Hippocampal formation (tissue), 2 donors: ENCODE results near the gene TRIM2.
A peak's percentile ranks its signal among the peaks of the same experiment; 100 is the strongest.

Experiments
- DNase-seq, 2 donors: peaks; one replicate each; lab custom pipeline; 2025; lab: John Stamatoyannopoulos, UW

TRIM2 gene

DNA sequence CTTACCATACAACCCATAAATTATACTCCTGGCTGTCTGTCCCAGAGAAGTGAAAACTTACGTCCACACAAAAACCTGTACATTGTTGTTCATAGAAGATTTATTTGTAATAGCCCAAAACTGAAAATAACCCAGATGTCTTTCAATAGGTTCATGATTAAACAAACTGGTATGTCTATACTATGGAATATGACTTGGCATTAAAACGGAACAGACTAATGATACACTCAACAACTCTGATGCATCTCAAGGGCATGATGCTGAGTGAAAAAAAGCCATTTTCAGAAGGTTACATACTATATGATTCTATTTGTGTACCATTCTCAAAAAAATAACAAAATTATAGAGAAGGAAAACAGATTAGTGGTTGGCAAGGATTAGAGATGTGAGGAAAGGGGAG lies 128.7 kb downstream of the TRIM2 start:
- DNase-seq: no peak

DNA sequence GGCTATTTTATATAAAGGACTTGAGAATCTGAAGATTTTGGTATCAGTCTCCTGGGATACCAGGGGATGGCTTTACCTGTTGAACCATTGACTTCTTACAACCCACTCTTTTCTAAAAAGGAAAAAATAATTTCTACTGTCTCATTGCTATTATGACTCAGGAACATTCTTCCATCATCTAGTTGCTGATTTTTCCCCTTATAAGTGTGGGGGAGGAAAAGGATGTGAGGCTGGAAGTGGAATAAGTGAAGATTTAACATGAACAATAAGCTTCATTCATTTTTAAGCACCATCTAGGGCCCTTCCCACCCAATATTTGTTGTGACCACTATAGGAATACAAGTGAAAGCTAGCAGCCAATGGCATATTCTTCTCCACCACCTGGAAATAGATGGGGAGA lies 129.6 kb downstream of the TRIM2 start:
- DNase-seq: no peak

DNA sequence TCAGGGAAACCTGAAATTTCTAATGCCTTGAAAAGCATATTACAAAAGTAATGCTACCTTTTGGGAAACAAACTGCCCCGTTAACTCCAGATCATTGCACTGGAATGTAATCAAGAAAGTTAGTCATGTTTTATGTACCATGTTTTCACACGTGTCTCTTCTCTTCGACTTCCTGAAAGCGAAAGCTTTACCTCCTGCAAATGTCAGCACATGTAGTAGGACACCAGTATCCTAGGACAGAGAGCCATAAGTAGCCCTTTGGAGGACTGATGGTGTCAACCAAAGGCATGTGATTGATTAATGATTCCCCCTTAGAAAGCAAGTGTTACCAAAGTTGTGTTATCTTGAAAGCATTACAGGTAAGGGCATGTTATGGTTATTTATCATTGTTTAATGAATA lies 131.4 kb downstream of the TRIM2 start:
- no peak for DNase-seq

DNA sequence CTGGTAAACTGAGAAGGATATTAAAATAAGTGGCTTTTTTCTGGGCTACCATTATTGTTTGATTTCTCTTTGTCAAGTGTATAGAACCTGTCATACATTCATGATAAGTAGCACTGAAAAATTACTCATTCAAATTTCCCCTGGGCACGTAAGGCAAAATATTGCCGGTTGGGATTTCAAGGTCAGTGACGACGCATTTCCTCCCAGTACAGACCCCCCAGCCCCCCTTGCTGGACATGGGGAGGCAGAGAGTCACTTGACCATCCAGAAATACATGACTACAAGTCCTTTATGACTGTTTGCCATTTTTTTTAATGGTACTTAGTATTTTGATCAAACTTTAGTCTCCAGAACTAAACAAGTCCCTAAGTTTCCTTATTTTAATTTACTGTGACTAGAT lies 133.4 kb downstream of the TRIM2 start:
- DNase-seq: no peak

DNA sequence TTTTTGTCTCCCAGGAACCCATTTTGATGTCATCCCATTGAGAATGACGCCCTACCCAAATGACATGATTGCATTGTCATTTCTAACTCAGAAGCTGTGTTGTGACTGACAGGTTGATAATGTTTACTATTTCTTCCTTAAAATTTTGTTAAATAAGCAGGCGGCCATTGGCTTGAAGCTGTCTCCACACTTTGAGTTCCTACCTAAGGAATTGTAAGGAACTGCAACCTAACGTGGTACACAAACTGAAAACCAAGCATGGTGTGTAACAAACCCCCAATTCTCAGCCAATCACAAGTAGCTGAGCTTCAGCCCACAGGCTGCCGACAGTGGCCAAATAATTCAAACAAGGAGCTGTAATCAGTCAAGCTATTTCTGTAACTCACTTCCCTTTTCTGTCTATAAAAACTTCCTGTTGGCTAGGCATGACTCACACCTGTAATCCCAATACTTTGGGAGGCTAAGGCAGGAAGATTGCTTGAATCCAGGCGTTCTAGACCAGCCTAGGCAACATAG lies 137.4 kb downstream of the TRIM2 start:
- DNase-seq: no peak

DNA sequence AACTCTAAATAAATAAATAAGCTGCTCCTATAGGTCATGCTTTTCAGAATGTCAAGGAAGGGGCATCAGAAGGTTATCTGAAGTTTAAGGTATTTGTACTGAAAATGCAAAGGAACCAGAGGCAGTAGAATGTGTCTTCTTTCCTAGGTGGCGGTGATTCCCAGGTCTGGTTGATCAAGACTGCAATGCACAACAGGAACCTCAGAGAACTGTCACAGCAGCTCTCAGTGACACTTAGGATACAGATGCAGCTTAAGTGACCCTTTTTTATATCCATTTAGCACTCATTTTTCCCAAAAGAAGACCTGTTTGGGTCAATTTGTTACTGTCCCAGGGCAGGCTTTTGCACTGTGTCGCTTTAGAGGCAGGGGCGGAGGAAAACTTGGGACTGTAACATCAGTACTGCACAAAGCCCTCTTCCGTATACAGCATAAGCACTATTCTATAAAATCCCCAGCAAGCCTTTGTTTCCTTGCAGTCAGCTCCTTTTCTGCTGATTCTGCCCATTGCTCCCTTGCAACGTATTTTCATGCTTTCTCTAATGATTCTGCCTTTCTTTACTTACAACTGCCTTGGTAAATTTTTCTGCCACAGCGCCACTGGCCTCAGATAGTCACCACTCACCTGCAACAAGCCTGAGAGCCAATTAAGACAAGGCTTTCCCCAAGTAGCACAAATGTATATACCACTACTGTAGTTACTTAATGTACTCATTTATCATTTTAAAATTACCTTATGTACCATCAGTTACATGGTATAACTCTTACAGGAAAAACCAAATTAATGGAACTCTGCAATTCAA lies 138.7 kb downstream of the TRIM2 start:
- DNase-seq: no peak

DNA sequence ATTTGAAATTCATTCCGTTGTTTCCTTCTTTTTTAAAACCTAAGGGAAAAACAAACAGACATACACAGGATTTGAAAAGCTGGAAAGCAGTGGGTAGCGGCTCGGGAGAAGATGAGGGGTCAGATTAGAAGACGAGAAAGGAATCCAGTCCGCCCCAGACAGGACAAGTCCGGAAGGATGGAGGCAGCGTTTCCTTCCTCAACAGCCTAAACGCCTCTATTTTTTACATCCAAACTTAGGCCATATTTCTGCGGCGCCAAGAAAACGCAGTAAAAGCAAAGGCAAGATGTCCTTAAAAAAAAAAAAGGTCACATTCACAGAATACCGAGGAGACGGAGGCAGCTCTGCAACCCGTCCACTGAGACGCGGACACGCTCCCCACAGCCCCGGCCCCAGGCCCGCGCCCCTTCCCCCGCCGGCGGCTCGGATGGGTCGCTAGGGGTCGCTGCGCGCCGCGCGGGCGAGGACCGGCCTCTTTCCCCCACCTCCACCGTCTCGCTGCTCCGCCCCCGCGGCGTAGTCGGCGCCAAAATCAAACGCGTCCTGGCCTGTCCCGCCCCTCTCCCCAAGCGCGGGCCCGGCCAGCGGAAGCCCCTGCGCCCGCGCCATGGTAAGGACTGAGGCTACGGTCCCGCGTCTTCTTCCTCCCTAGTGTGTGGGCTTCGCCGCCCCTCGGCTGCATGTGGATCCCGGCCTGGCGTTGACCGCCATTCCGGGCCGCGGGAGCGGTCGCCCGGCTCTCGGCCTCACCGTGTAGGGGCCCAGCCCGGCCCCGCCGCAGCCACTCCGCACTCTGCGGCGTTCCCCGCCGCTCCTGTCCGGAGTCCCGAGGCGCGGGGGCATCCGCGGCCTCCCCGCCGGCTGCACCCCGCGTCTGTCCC lies 140.1 kb downstream of the TRIM2 start, which contains the start of gene MND1:
TSS of gene MND1 (plus strand) at position 558 of the 881 bp plus-strand sequence. CDS start at position 608, 50 bp downstream.
- peak; percentile 57 to 71 for DNase-seq

DNA sequence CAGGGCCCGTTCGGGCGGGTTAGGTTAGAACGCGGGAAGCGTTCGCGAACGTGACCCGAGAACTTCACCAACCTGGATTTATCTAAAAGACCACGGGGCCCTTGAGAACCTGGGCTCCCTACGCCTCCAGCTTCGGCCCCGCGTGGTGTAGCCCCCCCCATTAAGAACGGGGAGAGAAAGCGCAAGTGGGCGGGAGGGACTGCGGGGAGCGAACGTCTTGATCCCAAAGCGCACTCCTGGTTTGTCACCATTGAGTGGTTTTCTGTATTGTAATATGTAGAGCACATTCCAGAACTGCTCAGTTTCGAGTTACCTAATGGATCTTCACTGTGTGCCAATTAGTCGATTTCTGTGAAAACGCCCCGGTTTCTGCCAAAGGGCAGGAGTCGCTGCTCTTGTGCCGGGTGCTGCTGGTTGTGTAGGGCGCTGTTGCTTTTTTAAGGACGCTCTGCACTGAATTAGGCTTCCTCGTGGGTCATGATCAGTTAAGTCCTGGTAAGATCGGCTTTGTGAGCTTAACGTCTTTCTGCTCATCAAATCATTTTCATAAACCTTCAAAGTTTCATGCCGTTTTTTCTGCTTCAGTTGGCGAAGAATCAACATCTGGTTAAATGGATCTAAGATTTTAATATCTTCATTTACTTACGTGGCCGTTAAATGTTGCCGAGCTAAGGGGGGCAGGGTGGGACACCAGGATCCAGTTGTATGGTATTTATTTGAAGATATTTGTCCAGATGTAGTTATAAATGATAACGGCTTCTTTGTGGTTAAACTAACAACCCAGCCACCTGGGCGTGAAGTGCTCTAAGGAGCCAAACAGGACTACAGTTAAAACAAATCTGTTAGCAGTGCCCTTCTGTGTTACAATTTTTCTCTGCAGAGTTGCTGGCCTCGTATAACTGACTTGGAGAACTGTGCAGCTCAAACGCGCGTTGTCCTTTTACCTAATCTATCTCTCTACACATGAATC lies 141.1 kb downstream of the TRIM2 start:
- no peak for DNase-seq

DNA sequence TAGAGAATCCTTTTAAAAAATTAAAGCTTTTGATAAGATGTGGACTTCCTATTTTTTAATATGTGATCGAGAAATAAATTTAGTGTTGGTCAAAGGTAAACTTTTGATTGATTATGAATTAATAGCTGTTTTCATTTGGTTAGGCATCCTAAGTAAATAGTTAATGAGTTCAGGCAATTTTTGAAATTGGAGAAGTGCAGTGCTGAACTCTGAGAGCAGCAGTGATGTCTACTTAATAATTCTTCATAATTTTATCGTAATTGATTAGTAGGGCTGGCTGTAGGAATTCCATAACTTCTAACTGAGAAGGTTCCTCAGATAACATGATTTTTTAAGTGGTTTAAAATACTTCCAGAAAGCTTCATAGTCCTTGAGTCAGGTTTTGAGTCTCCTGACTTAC lies 141.8 kb downstream of the TRIM2 start:
- DNase-seq: no peak

DNA sequence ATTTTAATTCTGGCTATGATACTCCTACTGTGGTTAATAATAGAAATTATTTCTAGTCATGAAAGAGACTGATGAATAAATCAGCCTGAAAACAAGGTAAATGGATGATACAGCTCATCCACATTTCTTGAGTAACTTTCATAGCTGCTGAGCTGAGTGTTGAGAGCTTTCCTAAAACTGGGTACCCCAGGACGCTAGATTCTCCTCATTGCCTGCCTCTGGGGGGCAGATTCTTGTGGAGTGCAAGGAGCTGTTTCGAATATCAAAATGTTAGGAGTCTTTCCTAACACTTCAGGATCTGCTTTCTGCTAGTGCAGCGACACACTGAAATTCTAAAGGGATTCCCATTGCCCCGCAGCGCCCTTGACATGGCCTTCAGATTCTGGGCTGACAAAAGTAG lies 142.3 kb downstream of the TRIM2 start:
- no peak for DNase-seq

DNA sequence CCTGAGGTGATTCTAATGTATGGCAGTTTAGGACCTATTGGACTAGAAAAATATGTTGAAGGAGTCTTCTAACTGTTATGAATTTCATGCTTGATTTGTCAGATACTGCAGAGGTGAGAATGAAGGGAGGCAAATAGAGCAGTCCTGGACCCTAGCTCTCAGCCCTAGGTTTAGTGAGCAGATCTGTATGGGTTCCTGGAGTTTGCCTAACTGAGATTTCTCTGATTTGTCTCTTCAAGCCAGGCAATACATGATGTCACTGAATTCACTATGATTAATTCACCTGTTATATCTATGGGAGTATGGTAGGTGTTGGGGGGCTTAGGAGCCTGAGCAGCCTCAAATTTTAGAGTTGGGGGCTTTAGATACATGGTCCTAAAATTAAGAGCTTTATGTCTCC lies 142.9 kb downstream of the TRIM2 start:
- DNase-seq: no peak

DNA sequence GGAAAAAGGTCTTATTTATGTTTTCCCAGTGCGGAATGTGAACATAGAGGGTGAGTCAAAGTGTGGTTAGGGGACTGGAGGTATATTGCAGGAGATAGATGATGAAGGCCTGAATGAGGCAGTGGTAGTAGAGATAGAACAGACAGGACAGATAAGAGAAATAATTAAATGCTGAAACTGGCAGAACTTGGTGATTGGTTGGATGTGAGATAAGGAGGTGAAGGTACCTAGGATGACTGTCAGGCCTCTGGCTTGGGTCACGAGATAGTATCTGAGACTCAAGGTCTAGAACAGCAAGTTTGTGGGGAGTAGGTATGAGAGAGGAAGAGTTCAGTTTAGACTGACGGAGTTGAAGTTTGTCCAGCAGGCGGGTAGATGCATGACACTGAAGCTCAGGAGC lies 143.8 kb downstream of the TRIM2 start:
- DNase-seq: no peak

DNA sequence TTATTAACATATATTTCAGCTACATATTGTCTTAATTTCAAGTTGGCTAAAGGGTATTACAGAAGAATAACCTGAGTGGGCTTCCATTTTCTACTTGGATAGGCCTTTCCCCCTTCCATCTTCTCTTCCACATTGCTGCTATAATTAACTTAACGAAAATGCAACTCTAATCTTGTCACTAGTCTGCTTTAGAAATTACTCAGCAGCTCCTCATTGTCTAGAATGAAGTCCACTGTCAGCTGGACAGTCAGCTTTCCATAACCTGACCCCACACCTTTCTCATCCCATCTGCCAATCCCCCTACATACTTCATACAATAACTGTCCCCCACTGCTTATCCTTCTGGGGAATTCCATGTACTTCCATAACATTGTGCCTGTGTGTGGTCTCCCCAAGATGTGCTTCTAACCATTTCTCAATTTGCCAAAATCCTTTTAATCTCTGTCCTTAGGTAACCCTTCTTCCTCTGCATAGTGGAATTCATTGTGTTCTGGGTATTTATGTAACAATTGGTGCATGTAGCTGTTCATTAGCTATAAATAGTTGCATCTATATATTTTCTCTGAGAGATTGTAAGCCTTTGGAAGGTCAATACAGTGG lies 145.1 kb downstream of the TRIM2 start:
- DNase-seq: no peak

DNA sequence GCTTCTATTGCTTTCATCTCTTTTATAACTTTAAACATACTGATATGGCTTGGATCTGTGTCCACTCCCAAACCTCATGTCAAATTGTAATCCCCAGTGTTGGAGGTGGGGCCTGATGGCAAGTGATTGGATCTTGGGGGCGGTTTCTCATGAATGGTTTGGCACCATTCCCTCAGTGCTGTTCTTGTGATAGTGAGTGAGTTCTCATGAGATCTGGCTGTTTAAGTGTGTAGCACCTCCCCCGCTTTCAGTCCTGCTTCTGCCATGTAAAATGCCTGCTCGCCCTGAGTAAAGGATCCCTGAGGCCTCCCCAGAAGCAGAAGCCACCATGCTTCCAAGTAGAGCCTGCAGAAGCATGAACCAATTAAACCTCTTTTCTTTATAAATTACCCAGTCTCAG lies 157.9 kb downstream of the TRIM2 start:
- no peak for DNase-seq

DNA sequence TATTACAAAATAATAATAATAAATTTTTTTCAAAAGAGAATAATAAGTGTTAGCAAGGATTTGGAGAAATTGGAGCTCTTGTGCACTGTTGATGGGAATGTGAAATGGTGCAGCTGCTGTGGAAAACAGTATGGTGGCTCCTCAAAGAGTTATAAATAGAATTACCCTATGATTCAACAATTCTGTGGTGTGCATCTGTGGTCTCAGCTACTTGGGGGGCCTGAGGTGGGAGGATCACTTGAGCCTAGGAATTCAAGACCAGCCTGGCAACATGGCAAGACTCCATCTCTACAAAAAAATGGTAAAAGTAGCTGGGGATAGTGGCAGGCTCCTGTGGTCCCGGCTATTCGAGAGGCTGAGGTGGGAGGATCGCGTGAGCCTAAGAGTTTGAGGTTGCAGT lies 159.8 kb downstream of the TRIM2 start:
- no peak for DNase-seq

DNA sequence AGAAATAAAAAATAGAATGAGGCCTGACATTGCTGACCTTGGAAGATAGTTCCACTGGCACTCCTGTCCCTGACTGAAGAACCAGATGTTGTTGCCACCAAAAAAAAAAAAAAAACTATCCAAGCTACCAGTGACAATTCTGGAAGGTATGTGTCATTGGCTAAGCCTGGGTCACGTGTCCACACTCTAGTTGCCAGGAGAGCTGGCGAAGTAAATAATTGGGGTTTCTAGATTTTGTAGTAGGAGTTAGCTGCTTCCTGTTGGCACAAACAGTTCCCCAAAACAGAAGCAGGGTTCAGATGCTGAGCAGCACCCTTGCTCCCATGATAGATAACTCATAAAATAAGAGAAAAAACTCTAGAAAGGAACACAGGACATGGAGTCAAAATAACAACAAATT lies 160.8 kb downstream of the TRIM2 start:
- DNase-seq: no peak

DNA sequence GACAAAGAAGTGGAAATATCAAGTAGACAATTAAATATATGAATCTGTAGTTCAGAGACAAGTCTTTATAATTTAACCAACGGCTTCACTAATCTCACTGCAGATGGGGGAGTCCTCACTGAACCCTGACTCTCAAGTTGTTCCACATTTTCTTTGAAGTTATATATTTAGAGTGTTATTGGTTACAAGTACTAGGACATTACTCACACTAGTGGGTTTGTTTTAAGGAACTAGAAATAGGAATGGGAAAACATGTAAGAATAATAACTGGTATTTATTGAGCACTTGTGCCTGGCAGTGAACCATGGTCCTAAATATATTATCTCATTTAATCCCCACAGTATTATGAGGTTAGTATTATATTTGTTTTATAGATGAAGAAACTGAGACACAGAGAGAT lies 162.2 kb downstream of the TRIM2 start:
- DNase-seq: no peak

DNA sequence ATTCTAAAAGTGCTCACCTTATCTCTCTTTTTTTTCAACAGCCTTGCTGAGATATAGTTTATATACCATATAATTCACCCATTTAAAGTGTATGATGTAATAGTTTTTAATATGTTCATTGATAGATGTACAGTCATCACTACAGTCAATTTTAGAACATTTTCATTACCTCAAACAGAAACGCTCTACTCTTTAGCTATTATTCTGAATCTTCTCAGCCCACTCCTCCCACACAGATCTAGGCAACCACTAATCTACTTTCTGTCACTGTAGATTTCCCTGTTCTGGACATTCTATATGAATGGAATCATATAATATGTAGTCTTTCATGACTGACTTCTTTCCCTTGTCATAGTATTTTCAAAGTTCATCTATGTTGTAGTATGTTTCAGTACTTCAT lies 162.8 kb downstream of the TRIM2 start:
- no peak for DNase-seq

DNA sequence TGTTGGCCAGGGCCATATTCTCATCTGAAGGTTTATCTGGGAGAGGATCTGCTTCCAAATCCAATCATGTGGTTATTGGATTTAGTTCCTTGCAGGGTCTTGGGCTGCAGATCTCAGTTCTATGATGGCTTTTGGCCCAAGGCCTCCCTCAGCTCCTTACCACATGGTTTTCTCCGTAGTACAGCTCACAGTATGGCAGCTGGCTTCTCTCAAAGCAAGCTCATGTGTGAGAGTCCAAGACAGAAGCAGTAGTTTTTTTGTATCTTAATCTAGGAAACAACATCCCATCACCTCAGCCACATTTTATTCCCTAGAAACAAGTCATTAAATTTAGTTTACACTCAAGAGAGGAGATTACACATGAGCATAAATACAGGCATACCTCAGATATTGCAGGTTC lies 164.8 kb downstream of the TRIM2 start:
- DNase-seq: no peak

DNA sequence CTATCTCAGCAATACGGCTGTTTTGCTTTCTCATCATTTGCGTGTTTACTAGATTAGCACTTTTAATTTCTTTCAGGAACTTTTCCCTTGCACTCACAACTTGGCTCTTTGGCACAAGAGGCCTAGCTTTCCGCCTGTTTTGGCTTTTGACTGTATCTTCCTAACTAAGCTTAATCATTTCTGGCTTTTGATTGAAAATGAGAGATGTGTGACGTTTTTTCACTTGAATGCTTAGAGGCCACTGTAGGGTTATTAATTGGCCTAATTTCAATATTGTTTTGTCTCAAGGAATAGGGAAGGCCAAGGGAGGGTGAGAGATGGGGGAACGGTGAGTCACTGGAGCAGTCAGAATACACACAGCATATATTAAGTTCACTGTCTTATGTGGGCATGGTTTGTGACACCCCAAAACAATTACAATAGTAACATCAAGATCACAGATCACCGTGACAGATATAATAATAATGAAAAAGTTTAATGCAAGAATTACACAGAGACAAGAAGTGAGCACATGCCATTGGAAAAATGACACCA lies 167.5 kb downstream of the TRIM2 start:
- DNase-seq: no peak

DNA sequence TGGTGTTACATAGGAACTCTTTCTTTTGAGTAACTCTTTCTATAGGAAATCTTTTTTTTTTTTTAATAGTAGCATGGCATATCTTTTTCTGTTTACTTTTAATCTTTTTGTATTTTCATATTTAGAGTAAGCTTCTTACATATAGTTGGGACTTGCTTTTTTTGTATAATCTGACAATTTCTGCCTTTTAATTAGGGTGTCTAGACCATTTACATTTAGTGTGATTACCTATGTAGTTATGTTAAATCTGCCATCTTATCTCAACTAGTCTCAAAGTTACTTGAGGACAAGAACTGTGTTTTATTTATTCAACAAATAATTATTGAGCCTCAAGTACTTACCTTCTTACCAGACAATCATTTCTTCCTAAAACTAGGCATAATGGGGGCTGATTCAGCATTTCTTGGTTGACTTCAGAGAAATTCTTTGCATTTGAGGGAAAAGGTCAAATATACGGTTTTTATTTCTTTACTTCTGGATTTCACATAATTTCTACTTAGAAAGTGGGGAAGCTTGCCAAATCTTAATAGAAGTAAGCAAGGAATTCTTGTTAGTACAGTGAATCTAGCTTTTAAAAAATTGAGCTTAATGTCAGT lies 168.8 kb downstream of the TRIM2 start:
- no peak for DNase-seq
